ENCODE measurements around the gene COL11A2.
A peak's percentile ranks its signal among the peaks of the same experiment; 100 is the strongest.

Gene COL11A2

DNA sequence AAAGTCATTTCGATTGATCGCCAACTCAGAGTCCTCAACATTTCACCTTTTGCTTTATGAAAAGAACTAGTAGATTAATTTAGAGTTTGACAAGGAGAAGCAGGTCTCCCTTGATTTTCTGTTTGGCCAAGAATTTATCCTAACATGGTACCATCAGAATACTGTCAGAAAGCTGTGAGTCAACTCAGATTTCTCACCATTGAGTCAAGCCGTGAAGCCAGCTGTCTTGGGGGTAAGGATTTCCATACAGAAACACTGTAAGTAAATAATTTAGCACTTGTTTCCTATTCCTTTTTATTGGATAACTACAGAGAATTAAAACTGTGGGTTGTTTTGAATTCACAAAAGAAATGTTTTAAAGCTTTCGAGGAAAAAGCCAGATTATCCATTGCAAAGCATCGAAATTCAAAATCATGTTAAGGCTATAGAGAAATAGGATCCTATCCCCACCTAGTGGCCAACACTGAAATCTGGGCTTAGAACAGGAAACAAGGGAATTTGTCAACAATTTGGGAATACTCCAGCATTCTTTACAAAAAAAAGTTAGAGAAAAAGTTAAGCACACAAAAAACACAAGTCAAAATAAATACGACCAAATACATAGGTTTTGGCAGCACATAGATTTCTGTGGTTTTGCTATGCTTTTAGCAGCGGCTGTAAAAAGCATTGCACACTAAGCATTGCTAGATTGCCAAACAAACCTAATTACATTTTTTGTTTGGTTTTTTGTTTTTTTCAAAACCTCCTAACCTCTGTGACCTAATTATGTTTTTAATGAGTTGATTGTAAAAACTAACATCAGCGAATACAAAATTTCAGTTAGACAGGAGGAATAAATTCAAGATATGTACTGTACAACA, 44.2 kb downstream of the COL11A2 start:
- no peak for DNase-seq

DNA sequence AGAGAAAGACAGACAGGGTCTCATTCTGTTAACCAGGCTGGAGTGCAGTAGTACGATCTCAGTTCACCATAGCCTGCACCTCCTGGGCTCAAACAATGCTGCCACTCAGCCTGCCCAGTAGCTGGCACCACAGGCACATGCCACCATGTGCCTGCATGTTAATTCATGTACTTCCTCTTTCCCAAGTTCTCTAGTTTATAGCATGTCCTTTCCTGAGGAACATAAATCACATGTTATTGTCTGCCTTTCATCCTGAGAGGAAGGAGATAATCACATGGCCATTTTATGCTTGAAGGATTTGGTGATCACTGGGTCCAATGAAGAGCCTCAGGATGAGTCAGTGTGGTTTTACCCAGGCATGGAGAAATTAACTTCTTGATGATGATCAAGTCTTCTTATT, 47.9 kb downstream of the COL11A2 start:
- no peak for DNase-seq

DNA sequence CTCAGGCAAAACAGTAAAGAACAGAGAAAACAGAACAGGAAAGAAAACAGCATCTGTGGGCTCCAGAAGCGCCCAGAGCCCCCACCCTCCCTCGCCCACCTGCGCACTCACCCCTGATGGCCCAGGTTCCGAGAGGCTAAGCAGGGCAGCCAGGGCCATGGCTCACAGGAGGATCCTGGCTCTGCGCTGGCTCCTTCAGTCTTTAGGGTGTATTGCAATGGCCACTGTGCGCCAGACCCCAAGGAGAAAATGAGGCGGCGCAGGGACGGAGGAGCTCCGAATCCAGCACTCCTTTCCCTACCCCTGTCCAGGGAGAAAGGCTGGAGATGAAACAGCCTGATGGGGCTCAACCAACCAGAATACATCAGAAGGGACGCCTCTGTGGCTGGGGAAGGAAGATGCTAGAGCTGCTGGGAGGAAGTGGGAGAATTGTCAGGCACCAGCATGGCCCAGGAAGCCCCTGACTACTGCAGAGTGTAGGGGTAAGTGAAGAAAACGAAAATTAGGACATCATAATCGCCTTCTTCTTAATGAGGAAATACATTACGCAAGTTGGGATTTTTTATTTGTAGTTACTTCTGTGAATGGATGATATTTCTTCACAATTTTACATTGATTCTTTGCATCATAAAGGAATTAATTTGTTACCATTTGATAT, 49.0 kb downstream of the COL11A2 start:
- DNase-seq, result no peak

DNA sequence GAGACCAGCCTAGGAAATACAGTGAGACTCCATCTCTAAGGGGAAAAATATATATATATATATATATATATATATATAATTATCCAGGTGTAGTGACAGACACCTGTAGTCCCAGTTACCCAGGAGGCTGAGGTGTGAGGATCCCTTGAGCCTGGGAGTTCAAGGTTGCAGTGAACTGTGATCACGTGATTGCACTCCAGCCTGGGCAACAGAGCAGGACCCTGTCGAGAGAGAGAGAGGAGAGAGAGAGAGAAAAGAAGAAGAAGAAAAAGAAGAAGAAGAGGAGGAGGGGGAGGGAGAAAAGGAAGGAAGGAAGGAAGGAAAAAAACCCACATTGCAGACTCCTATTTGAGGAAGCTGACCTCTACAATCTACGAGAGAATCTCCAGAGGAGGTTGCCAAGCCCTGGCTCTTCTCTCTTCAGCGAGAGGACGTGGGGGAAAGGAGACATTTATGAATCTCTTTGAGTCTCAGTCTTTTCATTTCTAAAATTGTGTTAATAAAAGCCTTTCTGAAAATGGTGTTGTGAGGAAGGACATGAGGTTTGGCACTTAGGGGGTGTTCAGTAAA, 49.7 kb downstream of the COL11A2 start:
- no peak for DNase-seq

DNA sequence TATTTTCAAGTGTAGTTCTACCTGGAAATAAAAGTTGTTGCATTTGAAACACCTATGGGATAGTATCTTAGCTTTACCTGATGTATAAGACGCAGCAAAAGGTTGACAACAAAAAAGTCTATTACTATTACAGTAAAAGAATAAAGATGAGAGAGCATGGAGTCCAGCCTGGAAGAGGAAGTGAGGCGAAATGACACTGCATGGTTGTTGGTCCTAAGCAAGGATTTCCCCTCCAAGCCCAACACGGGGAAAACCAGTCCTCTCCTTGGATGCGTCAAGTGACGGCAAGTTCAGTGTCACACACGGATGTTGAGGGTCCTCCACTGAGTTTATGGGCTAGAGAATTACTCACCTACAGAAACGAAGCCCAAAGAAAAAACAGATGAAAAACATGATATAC, 51.7 kb downstream of the COL11A2 start:
- DNase-seq, result no peak

DNA sequence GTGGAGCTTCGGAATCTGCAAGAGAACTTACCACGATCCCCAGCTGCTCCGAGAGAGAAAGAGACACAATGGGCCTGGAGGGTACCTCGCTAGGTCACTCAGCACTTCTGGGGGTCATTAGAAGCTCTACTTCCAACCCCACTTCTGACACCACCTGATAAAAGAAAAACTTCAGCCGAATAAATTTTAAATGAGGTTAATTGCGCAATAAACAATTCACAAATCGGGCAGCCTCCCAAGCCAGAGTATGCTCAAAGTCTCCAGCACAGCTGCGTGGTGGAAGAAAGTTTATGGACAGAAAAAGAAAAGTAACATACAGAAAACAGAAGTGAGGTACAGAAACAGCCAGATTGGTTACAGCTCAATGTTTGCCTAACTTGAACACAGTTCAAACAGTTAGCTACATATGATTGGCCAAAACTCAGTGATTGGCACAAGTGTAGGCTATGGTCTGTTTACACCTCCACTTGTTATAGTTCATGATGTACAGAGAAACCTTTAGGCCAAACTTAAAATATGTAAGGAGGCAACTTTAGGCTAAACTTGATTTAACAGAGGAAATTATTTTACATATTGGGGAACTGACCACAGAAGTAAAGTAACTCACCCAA, 52.6 kb downstream of the COL11A2 start:
- DNase-seq, result no peak

DNA sequence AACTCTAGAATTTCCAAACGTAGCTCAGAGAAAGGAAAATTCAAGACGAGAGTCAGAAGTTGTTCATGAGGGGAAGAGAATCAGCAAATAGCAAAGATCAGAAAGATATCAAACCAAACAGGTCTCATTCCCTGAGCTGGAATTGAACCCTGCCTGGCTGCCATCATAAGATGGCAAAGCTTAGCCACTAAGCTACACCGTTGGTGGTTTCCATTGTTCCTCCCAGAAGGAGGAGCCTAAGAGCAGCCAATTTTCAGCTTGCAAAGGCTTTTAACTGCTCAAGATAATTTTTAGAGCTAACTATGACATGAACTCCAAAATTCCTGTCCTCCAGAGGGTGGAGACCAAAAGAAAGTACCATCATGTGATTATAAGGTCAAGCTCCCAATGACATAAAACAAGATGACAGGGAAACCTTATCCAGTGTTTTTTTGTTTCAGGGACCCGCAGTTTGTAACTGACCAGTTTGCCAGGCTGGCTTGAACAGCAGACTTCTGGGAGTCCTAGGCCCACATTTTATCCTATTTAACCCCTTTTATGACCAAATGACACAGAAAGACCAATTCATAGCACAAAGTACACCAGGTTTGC, 55.9 kb downstream of the COL11A2 start:
- no peak for DNase-seq

DNA sequence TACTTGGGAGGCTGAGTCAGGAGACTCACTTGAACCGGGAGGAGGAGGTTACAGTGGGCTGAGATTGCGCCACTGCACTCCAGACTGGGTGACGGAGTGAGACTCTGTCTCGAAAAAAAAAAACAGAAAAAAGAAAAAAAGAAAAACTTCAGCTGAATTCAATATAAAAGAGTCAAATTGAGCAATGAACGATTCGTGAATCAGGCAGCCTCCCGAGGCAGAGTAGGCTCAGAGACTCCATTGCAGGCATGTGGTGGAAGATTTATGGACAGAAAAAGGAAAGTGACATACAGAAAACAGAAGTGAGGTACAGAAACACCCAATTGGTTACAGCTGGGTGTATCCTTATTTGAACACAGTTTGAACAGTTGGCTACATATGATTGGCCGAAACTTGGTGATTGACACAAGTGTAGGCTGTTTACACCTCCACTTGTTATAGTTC, 60.2 kb downstream of the COL11A2 start:
- DNase-seq, result no peak

DNA sequence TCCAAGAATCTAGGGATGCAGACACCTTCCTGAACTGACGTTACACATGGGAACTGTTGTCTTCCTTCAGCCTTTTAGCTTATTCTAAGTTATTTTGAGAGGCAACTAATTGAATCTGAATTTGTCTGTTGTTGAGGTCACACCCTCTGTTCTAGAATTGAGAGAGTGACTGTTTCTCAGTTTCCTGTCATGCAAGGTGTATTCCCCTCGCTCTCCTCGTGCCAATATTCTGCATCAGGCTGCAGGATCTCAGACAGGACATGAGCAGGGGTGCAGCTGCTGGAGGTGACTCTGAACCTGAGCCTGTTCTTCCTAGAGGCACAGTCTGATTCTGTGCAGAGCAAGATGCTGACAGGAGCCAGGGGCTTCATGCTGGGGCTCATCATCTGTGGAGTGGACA, 63.9 kb downstream of the COL11A2 start:
- no peak for DNase-seq

DNA sequence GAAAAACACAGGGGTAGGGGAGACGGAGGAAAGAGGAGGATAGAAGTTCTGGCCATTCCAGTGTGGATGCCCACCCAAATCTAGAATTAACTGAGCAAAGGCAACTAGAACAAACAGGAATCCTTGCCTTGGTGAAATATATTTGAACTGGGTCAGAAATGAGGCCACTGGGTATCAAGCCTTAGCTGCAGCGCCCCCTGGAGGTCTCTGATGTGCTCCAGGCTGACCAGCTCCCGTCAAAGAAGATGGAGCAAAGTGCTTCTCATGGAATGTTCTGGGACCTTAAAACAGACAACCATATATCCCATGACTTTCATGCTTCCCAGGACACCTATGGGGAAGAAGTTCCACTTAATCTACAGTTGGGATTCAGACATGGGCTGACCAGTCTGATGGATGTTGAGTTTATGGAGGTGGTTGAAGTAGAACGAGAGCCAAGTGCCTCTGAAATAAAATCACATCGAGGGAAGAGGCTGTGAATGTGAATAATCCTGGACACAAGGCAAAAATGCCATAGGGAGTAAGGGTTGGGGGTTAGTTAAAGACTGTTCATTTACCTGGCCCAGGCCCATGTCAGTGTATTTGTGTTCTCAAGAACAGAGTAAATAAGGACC, 66.1 kb downstream of the COL11A2 start:
- DNase-seq, result peak; percentile 65

DNA sequence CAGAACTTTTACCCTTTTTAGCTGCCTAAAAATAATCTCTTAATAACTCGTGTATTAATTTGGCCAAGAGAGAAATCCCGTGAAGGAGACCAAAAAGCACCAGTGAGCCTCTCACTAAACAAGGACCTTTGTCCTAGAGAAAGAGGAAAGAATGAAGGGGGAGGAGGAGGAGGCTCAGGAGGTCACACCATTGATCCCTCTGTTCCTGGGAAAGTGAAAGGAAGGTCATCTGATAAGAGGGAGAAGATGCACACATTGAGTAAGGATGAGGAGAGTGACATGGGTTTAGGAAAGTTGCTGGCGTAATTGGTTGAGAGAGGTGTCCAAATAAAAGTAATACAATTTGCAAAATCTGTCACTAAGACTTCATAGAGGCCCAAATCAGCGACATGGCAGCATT, 67.3 kb downstream of the COL11A2 start:
- no peak for DNase-seq

DNA sequence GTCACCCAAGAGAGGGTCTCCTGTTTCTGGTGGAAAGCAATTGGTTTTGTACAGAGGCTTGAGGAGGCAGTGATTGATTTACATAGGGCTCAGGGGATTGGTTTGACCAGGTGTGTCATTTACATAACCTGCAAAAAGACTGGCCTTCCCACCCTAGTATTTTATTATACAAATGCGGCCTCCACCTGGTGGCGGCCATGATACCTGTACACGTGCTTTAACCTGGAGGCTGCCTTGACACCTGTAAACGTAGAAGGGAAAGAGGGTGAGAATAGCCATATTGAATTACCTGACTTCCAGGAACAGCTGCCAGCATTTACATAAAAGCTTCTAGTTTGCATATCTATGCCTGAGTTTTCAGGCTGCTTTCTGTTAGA, 67.8 kb downstream of the COL11A2 start:
- no peak for DNase-seq

DNA sequence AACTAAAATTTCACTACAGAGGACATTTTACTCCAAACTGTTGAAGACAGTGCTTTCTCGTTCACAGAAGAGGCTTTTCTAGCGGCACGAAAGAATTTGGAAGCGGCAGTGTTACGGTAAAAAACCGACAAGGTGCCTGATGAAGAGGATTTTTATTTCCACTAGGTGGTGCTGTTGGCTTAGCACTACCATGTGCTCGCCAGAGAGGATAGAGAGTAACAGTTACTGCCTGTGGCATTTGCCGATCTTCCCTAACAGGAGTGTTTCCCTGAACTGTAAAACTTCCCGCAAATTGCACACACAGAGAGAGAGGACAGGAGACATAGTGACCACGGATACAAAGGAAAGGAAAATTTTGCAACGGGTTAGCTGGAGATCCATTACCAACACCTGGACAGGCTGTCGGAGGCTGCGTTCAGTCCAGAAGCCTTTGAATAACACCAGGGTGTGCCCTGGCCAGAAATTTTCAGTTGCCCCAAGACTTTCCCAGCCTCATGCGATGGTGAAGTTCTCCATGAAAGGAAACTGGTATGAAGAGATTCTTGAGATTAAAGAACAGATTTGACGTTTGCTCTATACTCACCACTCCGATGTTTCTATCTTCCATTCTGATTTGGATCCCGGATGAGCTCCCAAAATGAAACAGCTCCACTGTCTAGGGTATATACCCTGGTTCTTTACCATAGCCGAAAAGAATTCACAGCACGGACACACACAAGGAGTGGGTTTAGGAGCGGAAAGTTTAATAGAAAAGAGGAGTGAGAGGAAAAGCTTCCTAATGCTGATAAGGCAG, 68.3 kb downstream of the COL11A2 start:
- DNase-seq, result no peak

DNA sequence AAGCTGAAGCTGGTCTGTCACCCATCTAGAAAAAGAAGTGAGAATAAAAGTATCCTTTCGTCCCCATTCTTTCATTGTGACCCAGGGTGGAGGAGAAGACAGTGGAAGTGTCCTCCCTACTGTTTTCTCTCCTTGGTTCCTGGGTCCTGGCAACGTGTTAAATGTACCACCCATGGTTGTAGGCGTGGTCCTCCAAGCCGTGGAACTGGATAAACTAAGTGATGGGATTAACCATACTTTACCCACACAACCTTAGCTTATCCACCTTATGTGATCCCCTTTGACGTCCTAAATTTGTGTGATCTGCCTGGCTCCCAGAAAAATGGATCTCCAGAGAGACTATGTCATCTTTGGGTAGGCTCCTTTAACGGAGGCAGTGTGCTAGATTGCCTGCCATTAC, 69.1 kb downstream of the COL11A2 start:
- DNase-seq, result no peak

DNA sequence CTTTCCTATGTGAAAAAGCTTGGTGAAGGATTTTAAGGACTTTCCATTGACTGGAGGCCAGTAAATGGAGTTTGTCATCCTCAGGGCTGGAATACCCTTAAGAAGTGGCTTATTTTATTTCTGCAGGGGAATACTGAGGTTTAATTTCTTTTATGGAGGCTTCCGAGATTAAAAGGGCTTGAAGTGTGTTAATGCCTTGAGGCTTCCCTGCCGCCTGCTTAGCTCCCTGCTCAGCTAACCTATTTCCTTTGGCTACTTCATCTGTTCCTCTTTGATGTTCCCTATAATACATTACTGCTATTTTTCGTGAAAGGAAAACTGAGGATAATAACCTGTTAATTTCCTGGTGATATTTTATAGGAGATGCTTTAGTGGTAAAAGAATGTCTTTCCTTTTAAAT, 72.3 kb downstream of the COL11A2 start:
- no peak for DNase-seq

DNA sequence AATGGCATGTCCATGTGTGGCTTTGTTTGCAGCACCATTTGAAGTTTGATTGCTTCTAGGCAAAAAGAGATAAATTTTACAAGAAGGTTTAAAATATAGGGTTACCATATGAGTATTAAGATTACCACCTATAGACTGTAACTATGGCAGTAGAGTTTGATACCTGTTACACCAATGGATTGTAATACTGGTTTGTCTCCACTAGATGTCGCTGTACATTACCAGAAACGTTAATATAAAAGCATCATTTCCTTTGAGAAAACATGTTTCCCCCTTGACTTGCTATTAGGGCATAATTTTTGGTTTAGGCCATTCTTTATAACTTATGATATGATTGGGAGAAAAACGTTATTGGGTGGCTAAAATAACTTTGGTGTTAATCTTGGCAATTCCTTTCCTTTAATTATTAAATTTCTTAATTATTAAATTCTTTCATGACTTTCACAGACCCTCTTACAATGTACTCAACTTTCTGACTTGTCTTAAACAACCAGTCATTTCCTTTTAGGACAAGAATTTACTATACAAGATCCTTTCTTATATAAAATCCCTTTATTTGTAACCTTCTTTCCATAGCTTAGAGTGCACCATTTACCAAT, 73.6 kb downstream of the COL11A2 start:
- no peak for DNase-seq

DNA sequence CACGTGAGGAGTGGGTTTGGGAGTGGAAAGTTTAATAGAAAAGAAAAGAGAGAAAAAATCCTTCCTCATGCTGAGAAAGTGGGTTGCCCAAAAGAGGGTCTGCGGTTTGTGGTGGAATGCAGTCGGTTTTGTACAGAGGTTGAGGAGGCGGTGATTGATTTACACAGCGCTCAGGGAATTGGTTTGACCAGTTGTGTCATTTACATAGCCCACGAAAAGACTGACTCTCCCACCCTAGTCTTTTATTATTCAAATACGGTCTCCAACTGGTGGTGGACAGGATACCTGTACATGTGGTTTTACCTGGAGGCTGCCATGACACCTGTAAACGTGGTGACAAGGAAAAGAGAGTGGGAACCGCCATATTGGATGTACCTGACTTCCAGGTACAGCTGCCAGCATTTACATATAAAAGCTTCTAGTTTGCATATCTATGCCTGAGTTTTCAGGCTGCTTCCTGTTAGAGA, 74.4 kb downstream of the COL11A2 start:
- no peak for DNase-seq

DNA sequence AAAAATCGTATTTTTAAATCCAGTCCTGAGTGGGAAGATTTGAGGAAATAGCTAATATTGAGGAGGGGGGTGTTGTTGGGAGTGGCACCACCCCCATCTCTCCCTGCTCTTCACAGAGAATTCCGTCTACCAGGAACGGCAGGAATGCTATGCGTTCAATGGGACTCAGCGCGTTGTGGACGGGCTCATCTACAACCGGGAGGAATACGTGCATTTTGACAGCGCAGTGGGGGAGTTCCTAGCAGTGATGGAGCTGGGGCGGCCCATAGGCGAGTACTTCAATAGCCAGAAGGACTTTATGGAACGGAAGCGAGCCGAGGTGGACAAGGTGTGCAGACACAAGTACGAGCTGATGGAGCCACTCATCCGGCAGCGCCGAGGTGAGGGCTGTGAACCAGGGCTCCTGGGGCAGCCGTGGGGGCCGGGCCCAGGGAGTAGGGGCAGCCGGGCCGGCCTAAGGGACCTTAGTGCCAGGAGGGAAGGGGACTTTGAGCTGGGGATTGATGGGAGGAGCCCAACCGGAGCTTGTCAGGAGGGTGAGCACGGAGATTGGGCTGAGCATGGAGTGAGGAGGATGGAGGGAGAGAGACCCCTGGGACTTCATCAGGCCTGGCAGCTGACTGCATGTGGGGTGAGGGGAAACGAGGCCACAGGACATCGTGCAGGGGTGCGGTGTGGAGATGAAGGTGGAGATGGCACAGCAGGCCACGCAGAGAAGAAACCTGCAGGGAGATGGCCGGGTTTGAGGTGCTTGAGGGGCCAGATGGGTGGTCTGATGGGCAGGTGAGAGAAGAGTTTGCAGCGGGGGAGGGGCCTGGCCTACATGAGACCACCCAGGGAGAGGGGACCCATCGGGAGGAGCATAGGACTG, 75.2 kb downstream of the COL11A2 start:
- DNase-seq, result no peak

DNA sequence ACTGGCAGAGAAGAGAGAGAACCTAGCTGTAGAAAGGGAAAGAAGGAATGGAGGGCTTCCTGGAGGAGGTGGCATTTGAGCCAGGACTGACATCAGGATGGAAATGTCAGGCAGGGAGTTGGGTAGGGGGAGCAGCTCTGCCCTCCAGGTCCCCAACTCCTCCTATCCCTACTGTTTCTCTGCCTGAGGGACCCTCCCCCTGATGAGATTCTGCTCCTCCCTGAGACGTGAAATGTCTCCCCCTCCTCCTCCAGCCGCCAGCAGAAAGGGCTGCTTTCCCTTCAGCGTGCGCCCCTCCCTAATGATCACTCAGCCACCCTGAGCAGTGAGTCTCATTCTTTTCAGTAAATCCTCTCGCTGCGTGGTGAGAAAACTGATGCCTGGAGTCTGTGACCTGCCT, 75.8 kb downstream of the COL11A2 start:
- DNase-seq, result no peak

DNA sequence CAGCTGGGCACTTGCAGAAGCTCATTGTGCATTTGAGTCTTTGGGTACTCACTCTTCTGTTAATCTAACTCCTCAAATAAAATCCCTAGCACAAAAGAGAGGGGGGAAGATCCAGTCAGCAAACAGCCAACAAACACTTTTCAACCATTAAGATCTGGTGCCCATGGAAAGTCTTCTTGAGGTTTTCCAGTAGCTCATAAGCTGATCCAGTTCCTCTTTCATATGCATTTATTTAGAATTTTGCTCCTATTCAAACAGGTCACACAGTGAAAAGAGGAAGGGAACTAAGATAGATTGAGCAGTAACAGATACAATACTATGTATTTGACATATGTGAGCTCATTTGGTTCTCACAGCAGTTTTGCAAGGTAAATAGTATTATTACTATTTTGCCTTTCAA, 77.9 kb downstream of the COL11A2 start:
- no peak for DNase-seq
